ENCODE measurements around the gene PARD3B.

GRCh38 chr2:205193836-205194228, 648.6 kb downstream of the PARD3B start:
- TF ChIP-seq POLR2A (IDR thresholded peaks at IDR 0.05; ENCODE audit: low read depth, low read length) (no peak), POLR2AphosphoS5 (IDR thresholded peaks at IDR 0.05; ENCODE audit: low read depth, low read length) (no peak), TAF1 (IDR thresholded peaks at IDR 0.05; ENCODE audit: borderline replicate concordance, low read depth, low read length) (no peak)

Data from GM12892 (cell line).